Dendritic cell treated with granulocyte-macrophage colony-stimulating factor and Interleukin-4, amounts not matched to agents 40 ng/mL and 50 ng/mL, for 4 days (primary cell): ENCODE measurements around the gene GDPD5.

Experiments
- H3K27ac Mint-ChIP-seq: one replicate; pipeline ENCODE4 v1.8.0; 2022; ENCODE audit warnings: mild to moderate bottlenecking, mixed read lengths
- H3K27me3 Mint-ChIP-seq: one replicate; pipeline ENCODE4 v1.8.0; 2022; ENCODE audit warnings: mild to moderate bottlenecking, mixed read lengths
- H3K36me3 Mint-ChIP-seq: one replicate; pipeline ENCODE4 v1.8.0; 2022; ENCODE audit warnings: low read depth, mixed read lengths
- H3K4me1 Mint-ChIP-seq: one replicate; pipeline ENCODE4 v1.8.0; 2022; ENCODE audit warnings: low read depth, mixed read lengths
- H3K4me3 Mint-ChIP-seq: one replicate; pipeline ENCODE4 v1.8.0; 2022; ENCODE audit warnings: mild to moderate bottlenecking, moderate library complexity, mixed read lengths
- H3K9me3 Mint-ChIP-seq: one replicate; pipeline ENCODE4 v1.8.0; 2022; ENCODE audit warnings: mixed read lengths
- intact Hi-C: fragments of 100-400 bp; cut with micrococcal nuclease; formaldehyde crosslinking; loops from one replicate; pipeline ENCODE4 v1.15.0; 2022

Gene GDPD5

DNA sequence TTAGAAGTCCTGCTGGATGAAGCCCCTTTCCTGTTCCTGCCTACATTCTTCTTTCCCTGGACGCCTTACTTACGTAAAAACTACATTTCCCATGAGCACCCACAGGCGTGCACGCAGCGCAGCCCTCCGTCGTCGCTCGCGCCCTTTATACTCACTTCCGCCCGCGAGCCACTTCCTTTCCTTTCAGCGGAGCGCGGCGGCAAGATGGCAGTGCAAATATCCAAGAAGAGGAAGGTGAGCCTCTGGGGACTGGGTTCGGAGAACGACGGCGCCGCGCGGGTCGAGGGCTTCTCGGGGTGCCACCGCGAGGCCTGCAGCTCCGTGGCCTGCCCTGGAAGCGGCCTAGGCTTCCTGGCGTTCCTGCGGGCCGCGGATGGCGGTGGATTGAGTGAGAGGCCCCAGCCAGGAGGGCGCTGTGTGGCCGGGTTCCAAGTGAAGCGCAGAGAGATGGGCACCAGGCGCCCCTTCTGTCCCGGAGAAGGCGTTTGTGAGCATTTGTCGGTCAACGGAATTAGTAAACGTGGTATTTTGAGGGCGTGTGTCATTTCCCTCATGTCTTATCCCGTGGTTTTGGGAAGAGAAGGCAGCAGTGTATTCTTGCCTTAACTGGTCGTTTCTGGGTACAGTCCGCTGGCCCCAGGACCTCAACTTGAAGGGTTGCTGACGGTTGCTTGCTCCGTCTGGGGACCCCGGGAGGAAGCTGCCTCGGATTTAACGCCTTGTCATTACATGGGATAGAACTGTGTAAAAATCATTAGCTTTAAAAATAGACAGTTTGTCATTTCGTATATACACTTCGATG is 126.2 kb downstream of the GDPD5 start, which contains the start of gene RPS3:
Gene RPS3 (plus strand): TSS at position 175 of the 802 bp plus-strand sequence. CDS start 30 bp downstream, at position 205.
- intact Hi-C loops = loop anchor here (2.0 kb wide), 1 partner anchor 31 kb away; no protein-coding TSS in a partner anchor
- Mint-ChIP-seq H3K9me3 (no peaks in the 10 kb centered on the region), H3K4me1 (peaks cover 49% of the 10 kb centered on the region), H3K36me3 (peaks cover 52% of the 10 kb centered on the region), H3K27ac (peak within 1 kb of the TSS; percentile 99), H3K27me3 (no peaks in the 10 kb centered on the region), H3K4me3 (peak within 1 kb of the TSS; percentile 100)

DNA sequence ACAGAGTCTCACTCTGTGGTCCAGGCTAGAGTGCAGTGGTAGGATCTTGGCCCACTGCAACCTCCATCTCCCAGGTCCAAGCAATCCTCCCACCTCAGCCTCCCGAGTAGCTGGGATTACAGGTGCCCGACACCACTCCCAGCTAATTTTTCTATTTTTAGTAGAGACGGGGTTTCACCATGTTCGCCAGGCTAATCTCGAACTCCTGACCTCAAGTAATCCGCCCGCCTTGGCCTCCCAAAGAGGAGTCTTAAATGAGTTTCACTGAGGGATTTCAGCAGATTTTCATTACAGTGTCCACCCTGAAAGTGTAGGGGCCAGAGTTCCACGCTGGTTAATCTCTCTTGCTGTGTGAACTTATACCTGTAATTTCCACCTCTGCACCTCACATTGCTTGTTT is 126.8 kb downstream of the GDPD5 start:
- H3K4me3 Mint-ChIP-seq = no peak overlapping the region
- no peaks in the 10 kb centered on the region for H3K9me3 Mint-ChIP-seq
- peaks cover 46% of the 10 kb centered on the region for H3K36me3 Mint-ChIP-seq
- H3K4me1 Mint-ChIP-seq = peaks cover 42% of the 10 kb centered on the region
- intact Hi-C loops = loop anchor here (2.0 kb wide), 1 partner anchor 32 kb away; no protein-coding TSS in a partner anchor
- no peaks in the 10 kb centered on the region for H3K27me3 Mint-ChIP-seq
- H3K27ac Mint-ChIP-seq = peak overlapping the region; percentile 99

DNA sequence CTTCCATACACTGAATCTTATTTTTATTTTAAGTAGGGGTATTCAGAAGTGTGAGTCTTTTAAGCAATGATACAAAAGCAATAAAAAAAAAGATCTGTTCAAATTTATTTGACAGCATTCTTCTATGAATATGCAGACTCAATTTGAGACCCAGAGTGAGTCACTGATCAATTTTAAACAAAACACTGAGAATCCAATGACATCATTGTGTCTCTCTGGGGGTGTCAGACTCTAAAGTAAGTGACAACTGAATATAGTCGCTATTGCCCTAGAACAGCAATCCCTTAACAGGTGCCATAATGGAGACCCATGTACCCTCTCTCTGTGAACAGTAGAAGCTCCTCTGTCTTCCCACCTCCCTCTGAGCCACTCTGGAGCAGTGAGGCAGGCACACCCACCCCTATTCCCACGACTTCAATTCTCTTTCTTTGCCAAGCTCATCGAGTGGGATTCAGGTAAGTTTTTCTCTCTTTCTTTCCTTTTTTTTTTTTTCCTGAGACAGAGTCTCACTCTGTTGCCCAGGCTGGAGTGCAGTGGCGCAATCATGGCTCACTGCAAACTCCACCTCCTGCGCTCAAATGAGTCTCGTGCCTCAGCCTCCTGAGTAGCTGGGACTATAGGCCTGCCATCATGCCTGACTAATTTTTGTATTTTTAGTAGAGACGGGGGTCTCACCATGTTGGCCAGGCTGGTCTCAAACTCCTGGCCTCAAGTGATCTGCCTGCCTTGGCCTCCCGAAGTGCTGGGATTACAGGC is 131.5 kb downstream of the GDPD5 start:
- H3K4me1 Mint-ChIP-seq = peaks cover 3% of the 10 kb centered on the region

DNA sequence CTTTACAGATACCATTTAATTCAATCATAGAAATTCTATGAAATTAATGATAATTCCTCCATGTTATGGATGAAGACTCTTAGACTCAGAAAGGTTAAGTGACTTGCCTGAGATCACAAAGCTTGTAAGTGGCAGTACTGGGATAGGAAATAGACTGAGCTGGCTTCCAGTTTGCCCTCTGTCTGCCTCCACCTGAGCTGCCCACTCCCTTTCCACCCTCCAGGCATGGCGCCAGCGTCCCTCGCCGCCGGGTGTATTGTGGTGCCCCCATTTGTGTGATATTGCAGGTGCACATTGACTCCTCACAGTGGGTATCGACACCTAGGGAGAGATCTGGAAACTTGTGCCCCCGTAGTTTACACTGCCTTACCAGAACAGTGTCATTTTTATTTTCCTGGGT is 135.8 kb downstream of the GDPD5 start:
- H3K4me3 Mint-ChIP-seq = no peak overlapping the region
- no peaks in the 10 kb centered on the region for H3K9me3 Mint-ChIP-seq
- intact Hi-C loops = no loop called here
- no peak overlapping the region for H3K27ac Mint-ChIP-seq
- H3K27me3 Mint-ChIP-seq = peaks cover 10% of the 10 kb centered on the region
- H3K4me1 Mint-ChIP-seq = no peaks in the 10 kb centered on the region
- H3K36me3 Mint-ChIP-seq = no peaks in the 10 kb centered on the region

More for the DNA sequence above, 131.5 kb downstream of the GDPD5 start:
- Mint-ChIP-seq H3K27me3 (peaks cover 7% of the 10 kb centered on the region), H3K9me3 (no peaks in the 10 kb centered on the region), H3K36me3 (peaks cover under 1% of the 10 kb centered on the region), H3K27ac (no peak overlapping the region), H3K4me3 (no peak overlapping the region)
- intact Hi-C loops = no loop called here

DNA sequence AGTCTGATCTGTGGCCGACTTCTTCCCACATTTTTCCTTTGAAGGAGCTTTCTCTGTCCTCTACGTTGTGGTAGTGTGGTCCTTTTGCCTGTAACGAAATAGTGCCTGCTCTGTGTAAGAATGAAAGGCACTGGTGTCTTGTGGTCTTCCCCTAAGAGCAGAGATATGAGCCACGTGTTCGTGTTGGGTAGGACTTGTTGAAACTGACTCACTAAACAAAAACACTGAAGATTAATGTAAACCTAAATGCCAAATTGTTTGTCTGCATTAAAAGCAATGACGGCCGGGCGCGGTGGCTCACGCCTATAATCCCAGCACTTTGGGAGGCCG is 136.5 kb downstream of the GDPD5 start:
- intact Hi-C loops = no loop called here
- H3K27me3 Mint-ChIP-seq = peaks cover 10% of the 10 kb centered on the region
- H3K4me3 Mint-ChIP-seq = no peak overlapping the region
- no peak overlapping the region for H3K27ac Mint-ChIP-seq
- H3K4me1 Mint-ChIP-seq = peaks cover 4% of the 10 kb centered on the region
- H3K36me3 Mint-ChIP-seq = no peaks in the 10 kb centered on the region
- H3K9me3 Mint-ChIP-seq = no peaks in the 10 kb centered on the region

DNA sequence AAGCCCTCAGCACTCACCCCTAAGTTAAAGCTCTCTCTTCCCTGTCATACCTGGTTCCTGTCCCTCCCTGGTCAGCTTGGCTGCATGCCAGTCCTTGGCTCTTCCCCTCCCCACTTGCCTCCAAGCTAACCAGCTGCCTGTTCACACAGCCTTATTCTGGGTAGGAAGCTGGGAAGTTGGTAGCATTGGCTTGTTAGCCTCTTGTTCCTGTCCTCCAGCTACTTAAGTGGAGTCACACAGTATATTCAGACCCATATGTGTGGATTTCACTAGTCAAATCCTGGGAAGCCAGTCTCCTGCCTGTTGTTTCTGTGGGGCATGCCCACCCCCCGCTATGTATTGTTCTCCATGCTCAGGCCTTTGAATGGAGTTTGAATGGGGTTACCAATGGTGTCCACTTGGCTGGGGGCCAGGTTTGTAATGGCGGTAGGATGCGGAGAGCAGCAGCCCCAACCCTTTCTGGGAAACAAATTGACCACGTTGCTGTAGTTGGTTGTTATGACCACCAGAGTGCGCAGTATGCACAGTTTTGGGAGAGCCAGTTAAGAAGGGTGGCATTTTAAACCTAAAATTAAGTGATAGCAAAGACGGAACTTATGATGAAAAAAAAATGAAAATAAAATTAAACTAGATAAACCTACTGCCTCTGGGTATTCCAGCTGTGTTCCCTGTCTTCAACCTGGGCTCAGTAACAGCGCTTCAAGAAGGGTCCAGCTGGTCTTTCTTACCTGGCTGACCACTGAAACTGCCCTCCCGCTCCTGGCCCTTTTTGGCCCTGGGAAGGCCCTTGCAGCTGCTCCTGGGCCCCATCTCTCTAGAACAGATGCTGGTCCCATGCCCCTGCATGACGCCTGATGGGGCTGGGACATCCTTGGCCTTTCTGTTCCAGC is 137.1 kb downstream of the GDPD5 start:
- Mint-ChIP-seq H3K4me3 (no peak overlapping the region), H3K27ac (no peak overlapping the region), H3K9me3 (no peaks in the 10 kb centered on the region), H3K36me3 (no peaks in the 10 kb centered on the region), H3K27me3 (peaks cover 10% of the 10 kb centered on the region), H3K4me1 (peaks cover 10% of the 10 kb centered on the region)
- intact Hi-C loops = no loop called here

DNA sequence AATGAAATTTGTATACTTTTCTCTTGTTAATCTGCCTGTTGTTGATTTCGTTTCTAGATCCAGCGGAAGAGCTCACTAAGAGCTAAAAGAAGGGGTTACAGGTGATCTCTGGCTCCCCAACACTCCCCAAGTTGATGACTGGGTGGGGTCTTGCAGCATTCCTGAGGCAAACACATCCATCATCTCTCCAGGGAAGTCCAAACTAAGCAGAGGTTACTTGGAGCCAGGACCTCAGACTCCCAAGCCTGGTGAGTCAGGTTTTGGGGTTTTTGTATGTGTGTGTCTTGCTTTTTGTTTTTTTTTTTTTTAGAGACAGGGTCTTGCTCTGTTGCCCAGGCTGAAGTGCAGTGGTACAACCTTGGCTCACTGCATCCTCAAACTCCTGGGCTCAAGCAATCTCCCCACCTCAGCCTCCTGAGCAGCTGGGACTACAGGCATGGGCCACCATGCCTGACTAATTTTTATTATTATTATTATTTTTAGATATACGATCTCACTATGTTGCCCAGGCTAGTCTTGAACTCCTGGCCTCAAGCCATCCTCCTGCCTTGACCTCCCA is 137.9 kb downstream of the GDPD5 start:
- H3K27ac Mint-ChIP-seq = no peak overlapping the region
- intact Hi-C loops = loop anchor here (2.0 kb wide), 1 partner anchor 145 kb away; no protein-coding TSS in a partner anchor

DNA sequence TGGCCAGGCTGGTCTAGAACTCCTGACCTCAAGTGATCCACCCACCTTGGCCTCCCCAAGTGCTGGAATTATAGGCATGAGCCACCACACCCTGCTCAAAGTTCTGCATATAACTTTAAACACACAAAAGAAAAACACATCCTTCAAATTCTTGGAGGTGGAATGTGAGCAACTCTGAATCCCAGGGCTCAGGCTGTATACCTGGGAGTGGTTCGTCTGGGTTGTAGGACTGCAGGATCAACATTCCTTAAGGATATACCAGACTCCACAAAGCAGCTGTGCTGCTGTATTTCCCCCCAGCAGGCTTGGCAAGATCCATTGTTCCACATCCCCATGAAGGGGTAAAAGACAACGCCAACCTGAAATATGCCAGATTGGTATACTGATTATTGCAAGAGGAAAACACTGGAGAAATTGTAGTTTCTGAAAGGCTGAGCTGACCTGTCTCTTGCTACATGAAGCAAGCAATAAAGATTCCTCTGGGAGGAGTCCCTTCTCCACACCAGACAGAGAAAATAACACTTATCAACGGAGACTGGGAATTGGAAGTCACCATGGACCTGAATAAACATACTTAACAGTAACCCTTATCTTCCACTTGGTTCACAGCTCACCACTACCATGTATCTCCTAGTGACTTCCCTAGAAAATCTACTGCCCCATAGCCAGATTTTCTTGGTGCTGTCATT is 138.7 kb downstream of the GDPD5 start:
- Mint-ChIP-seq H3K27ac (no peak overlapping the region), H3K36me3 (no peaks in the 10 kb centered on the region), H3K4me3 (no peak overlapping the region), H3K4me1 (peaks cover 17% of the 10 kb centered on the region), H3K27me3 (peaks cover 10% of the 10 kb centered on the region), H3K9me3 (no peaks in the 10 kb centered on the region)
- intact Hi-C loops = loop anchor here (2.0 kb wide), 1 partner anchor 146 kb away; no protein-coding TSS in a partner anchor

More for the DNA sequence above, 137.9 kb downstream of the GDPD5 start:
- peaks cover 10% of the 10 kb centered on the region for H3K27me3 Mint-ChIP-seq
- H3K4me1 Mint-ChIP-seq = peaks cover 17% of the 10 kb centered on the region
- no peaks in the 10 kb centered on the region for H3K9me3 Mint-ChIP-seq
- no peak overlapping the region for H3K4me3 Mint-ChIP-seq
- H3K36me3 Mint-ChIP-seq = no peaks in the 10 kb centered on the region
